DMS53 (cell line): ENCODE results near the gene CR2.
"Not testable (repeated sequence)": the region's sequence is repeated elsewhere in the genome, so short reads cannot be mapped to it uniquely, and the experiment has no call there.

Experiments
- DNase-seq: peaks from one replicate; lab custom pipeline; 2025; lab: John Stamatoyannopoulos, UW

CR2 gene

GRCh38 chr1:207444514-207445217, 9.5 kb upstream of the CR2 start:
- DNase-seq: no peak

- DNase-seq: no peak
Measured at GRCh38 chr1:207453710-207454045, 450 bp upstream of the CR2 start.

DNA sequence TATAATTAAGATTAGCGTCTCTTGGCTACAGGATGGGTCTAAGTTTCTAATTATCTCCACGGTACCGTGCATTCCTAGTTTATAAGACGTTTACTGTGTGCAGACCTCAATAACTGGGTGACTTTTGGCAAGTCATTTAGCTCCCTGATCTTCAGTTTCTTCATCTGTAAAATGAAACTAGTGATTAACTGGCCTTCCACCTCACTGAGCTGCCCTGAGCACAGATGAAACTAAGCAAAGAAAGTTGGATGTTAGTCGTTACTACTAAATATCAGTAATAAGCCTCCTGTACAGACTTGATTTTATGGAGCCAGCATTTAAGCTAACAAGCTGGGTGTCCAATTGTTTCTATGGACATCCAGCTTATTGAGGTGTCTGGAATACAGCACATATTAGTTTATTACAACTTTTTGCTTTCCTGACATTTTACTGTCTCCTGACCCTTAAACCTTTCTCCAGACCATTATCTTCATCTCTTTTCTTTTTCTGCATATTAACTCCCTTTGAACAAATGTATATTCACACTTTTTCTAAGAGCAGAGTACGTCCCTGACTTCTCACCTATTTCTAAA, 1.1 kb downstream of the CR2 start:
- peak; percentile 38 for DNase-seq

DNA sequence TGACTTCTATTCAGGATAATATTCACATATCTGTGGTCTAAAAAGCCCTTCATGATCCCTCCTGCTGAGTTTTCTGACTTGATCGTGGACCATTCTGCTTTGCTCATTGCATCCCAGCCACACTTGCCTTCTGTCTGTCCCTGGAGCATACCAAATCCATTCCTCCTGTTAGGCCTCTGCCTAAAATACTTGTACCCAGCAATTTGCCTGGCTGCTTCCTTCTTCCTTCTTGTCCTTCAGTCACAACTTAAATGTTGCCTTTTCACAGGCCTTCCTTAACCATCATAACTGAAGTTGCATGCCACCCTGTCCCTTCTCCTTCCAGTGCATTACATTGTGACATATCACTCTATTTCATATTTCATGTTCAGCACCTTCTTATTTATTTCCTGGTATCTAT, 4.3 kb downstream of the CR2 start:
- no peak for DNase-seq

GRCh38 chr1:207459008-207459407, 4.9 kb downstream of the CR2 start:
- no peak for DNase-seq

DNA sequence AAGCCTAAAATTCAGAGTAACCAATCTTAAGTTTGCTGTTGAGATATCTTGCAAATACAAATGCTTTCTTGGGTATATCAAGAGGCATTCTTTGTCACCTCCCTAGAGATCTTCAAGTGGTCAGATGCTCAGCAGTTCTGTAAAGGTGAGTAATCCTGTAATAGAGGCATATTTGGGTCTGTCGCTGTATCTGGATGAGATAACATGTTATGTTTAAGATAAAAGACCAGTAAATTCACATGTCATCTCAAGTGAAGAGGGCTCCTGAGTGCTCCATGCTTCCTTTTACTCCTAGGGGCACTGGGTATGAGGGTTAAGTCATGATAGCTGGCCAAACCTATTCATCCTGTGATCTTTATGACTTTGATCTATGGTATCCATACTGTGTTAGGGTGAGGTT, 7.5 kb downstream of the CR2 start:
- DNase-seq: no peak

DNA sequence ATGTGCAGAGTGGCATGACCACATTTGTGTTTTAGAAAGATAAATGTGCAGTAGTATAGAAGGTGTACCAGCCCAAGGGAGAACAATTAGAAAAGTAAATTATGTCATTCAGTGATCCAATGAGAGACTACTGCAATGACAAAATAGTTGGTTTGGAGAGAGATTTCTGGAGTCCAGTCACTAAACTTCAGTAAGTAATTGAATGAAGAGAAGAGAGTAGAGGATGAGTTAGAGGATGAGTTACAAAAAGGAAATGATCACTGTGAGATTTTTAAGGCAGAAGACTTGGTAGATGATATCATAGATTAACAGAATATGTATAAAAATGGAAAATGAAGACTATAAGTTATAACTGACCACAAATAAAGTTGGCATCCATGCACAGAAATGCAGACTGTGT, 8.4 kb downstream of the CR2 start:
- DNase-seq: no peak

DNA sequence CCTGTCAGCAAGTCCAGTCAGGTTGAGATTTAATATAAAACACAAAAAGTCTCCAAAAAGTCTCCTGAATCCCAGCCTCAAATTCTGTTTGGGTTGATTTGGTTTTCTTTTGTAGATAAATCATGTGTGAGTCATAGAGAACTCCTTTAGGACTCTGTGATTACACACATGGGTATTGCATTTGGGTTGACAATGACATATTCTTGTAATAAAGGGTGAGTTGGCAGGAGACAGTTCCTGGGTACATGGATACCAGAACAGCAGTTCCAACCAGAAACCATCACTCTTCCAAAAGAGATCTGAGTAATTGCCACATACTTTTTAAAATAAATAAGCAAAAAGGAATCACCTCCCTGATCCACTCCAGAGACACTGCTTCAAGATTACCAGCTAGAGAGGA, 8.9 kb downstream of the CR2 start:
- peak; percentile 12 for DNase-seq

DNA sequence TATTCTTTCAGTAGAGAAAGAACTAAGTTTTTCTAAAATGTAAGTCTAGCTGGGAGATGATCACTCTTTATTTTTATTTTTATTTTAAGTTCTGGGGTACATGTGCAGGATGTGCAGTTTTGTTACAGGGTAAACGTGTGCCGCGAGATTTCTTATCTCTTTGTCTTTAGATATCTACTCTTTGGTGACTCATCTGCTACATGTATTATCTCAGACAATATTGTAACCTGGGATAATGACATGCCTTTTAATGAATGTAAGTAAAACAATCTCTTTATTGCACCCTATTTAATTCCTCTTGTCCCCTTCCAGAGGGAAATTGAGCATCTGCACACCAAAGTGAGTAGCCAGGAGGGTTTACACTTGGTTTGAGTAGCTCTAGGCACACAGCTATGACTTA, 9.4 kb downstream of the CR2 start:
- DNase-seq: no peak

DNA sequence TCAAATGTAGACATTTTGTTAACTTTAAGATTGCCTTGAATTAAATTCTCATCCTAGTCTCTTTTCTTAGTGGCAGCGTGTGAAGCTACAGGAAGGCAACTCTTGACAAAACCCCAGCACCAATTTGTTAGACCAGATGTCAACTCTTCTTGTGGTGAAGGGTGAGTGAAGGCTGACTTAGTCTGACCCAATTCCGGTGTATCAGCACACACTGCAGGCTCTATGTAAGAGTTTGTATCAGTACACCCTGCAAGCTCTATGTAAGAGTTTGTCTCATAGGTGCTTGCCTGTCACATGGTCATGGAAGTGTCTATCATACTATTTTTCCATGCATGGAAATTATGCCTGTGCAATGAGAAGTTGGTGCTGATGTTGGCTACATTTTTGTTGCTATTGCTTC, 16.8 kb downstream of the CR2 start:
- DNase-seq: no peak

- DNase-seq: no peak
Measured at GRCh38 chr1:207474210-207474609, 20.1 kb downstream of the CR2 start.

DNA sequence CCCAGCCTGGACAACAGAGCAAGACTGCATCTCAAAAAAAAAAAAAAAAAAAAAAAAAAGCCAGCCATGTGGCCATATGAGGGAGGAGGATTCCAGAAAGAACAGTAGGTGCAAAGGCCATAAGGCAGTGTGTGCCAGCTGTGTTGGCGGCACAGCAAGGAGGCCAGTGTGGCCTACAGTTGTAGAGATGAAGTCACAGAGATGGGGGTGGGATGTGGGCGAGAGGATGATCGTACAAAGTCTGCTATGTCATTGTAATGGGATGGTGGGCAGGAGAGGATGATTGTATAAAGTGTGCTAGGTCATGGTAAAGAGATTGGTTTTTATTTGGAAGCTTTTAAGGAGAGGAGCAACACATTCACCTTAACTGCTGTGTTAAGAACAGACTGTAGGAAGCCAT, 32.1 kb downstream of the CR2 start:
- no peak for DNase-seq

- DNase-seq: no peak
Measured at GRCh38 chr1:207487636-207488035, 33.5 kb downstream of the CR2 start.

GRCh38 chr1:207493212-207493611, 39.1 kb downstream of the CR2 start:
- DNase-seq: no peak

- no peak for DNase-seq
Measured at GRCh38 chr1:207494171-207494570, 40.0 kb downstream of the CR2 start.

DNA sequence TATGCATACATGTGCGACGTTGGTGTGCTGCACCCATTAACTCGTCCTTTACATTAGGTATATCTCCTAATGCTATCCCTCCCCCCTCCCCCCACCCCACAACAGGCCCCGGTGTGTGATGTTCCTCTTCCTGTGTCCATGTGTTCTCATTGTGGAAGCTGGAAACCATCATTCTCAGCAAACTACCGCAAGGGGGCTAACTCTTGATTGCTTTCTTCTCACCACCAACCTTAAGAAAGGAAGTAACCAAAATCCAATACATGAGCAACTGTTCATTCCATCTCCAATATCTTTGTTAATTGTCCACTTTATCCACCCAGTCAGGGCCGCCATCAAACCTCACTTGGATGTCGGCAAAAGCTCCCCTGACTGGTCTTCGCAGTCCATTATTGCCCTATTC, 41.2 kb downstream of the CR2 start:
- DNase-seq: not testable (repeated sequence)

GRCh38 chr1:207495801-207496792, 42.0 kb downstream of the CR2 start, which contains the start of gene CR1:
CR1 (plus strand) TSS chr1:207496157; CDS start chr1:207496268, 111 bp downstream.
- peak; percentile 65 for DNase-seq

- no peak for DNase-seq
Measured at GRCh38 chr1:207497941-207498340, 43.8 kb downstream of the CR2 start.

DNA sequence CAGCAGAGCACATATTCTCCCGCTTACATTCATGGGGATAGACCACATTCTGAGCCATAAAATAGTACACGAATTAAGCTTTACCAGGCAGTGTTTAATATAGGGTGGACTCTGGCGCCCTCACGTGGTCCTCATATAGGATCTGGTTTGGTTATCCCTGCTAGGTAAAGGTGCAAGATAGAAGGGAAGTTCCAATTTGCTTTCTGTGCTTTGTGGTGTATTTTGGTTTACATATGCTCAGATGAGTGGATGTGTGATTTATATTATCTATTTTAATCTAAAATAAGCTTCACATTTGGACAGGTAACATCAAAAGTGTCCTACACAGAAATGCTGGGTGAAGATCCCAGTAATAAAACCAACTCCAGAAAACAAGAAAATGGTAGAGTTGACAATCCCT, 45.4 kb downstream of the CR2 start:
- DNase-seq: peak; percentile 92

DNA sequence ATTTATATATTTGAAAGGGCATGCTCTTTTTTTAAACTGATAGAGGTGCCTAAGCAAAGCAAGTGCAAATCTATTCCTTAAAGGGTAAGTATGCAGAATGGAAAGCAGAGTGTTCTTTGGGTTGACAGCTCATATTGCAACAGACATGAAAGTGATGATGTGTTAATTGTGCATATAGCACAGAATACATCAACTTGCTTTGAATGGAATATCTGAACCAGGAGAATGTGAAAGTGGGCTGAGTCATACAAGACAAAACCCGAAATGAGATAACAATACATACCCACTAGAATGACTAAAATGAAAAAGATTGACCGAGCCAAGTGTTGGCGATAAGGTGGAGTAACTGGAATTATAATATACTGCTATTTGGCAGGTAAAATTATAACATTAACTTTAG, 46.2 kb downstream of the CR2 start:
- no peak for DNase-seq

- no peak for DNase-seq
Measured at GRCh38 chr1:207501071-207501470, 46.9 kb downstream of the CR2 start.

DNA sequence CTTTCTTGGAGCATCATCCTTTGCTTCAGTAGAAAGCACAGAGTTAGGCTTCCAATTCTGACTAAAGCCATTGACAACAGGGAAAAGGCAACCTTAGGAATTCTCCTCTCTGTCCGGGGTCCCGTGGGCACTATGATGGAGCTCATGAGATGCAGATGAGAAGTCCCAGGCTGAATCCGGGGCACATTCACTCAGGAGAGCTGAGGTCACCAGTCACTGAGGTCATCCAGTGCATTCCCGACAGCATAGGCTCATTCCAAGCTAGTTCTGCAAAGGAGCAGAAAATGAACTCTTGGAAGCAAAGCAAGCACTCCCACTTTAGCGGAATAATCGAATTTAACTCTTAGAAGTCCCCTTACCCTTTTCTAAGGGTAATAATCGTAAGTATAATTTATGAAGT, 48.6 kb downstream of the CR2 start:
- DNase-seq: no peak

DNA sequence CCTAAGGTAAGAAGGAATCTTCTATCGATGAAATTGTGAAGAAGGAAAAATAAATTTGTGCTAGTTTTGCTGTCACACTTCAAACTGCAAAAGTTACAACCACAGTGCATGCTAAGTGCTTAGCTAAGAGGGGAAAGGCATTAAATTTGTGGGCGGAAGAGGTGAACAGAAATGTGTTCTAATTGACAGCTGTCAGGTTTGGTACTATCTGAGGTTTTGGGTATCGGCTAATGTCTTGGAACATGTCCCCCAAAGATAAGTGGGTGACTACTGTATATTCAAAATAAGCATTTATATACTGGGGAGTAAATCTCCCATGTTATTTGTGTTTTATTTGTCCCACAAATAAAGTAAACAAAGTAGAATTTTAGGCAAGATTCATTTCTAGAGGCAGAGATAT, 49.8 kb downstream of the CR2 start:
- DNase-seq: no peak
